Activated CD8-positive, alpha-beta memory T cell treated with anti-CD3 and anti-CD28 coated beads for 24 hours (primary cell): ENCODE results near the gene TBATA.
"Not testable (repeated sequence)": the region's sequence is repeated elsewhere in the genome, so short reads cannot be mapped to it uniquely, and the experiment has no call there.

ENCODE experiments used
- DNase-seq: peaks from one replicate; pipeline ENCODE4 v3.0.0-alpha.2; 2020

Gene TBATA

GRCh38 chr10:70777063-70777875 is 7.9 kb downstream of the TBATA start:
- DNase-seq = peak; percentile 42

- no peak for DNase-seq
Observed at GRCh38 chr10:70776455-70777005, 8.6 kb downstream of the TBATA start.

DNA sequence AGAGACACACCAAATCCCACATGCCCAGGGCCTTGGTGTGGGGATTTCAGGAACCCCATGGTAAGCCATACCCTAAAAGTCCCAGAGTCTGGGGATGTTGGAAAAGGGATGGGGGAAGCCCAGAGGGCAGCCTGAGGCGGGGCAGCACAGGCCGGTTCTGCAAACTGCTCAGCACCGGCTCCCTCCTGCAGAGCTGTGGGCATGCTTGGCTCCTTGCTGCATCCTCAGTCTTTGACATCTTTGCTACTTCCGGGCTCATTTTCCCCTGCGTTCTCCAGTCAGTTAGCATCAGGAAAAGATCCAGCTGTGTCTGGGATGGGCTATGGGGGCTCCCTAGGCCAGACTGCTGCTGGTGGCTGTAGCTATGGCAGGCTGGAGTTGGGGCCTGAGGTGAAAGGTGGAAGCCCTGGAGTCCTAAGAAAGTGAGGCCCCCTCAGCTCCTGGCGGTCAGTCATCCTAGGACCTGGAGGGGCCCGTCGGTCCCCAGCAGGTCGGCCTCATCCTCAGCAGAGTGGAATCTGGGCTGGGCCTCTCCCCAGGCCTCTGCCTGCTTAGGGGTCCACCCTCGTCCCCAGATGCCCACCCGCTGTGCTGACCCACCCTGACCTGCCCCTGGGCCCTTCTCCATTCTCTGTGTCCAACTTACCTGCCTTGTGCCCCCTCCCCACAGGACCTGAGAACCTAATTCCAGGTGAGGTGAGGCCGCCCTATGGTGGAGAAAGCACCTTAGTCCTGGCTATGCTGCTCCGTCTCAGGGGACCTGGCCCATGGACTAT is 9.3 kb downstream of the TBATA start:
- peak; percentile 46 for DNase-seq

DNA sequence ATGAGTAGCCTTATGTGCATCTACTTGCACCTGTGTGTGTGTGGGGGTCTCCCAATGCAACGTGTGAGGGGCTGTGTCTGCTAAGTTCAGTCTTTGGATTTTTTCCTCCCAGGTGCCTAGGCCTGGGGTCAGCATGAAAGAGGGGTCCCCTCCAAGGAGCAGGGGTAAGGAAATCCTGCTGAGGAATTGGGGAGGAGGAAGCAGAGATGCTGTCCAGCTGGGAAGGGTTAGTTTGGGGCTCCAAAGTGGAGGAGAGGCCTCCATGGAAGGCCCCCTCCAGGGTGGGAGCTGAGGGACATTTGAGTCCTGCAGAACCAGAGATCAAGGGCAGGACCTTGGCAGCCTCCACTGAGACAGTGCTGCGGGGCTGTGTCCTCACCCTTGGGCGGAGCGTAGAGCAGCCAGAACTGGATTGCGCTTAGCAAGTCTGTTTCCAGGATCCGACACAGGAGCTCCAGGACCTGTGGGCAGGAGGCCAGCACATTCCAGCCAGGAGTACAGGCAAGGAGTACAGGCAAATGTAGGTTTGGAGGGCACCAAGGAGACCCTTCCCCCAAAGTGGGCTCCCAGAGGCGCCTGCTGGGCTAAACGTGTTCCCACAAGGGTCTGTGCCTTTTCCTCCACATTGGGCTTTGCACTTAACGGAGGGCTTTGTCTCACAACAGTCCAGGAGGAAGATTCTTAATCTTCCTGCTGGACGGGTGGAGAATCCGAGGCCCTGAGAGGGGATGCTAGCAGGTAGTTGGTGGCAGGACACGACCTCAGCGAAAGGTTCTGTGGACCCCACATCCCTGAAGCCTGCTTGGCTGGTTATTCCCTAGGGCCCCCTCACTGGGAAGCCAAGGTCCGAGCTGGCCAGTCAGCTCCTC is 10.1 kb downstream of the TBATA start:
- no peak for DNase-seq

- DNase-seq = peak; percentile 43
Observed at GRCh38 chr10:70773965-70774809, 11.0 kb downstream of the TBATA start.

DNA sequence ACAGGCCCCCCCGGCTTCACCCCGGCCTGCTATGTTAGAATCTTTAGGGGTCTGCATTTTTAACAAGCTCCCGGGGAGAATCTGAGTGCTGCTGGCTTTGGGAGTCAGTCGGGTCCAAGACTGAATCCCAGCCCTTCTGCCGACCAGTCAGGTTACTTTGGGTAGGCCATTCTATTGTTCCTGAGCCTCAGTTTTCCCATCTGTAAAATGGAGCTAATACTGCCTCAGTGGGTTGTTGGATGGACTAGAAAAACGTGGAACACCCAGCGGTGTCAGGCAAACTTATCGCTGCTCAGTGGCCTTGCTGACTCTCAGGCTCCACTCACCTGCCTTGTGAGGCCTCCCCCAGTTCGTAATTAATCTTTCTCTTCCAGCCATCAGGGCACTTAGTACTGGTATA is 11.7 kb downstream of the TBATA start:
- no peak for DNase-seq

- peak; percentile 47 for DNase-seq
Observed at GRCh38 chr10:70772627-70773026, 12.6 kb downstream of the TBATA start.

DNA sequence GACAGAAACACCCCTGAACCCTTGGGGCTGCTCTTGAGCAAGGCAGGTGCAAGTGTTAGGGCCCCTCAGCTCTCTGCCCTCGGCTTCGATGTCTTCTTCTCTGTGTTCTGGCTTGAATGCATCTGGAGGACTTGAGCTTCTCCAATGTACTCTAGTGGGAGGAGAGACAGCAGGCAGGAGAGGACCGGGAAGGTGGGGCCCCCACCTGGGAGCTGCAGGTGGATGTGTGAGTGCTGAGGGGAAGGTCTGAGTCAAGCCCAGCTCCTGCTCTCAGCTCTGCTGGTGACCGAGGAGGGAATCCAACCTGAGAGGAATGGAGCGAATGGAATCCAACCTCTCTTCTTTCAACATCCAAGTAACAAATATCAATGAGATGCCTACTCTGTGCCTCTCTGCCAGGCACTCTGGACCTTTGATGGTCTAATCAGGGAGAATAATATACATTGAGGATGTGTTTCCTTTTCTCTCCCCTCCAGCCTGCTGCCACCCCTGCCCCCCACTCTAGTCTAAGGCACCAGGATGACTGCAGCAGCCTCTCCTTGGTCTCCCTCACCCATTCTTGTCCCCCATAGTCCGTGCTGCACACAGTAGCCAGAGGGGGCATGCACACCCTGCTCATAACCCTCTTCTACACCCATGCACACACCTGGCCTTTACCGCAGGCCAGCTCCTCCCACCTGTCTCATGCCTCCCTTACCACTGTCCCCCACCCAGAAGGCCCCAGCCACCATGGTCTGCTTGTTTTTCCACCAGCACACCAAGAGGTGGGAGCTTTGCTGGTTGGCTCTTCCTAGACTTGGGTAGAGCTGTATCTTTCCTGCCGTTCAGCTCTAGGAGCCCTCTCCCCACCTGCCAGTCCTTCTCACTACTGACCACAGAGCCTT is 13.6 kb downstream of the TBATA start:
- peak; percentile 47 for DNase-seq

GRCh38 chr10:70770516-70770915 is 14.7 kb downstream of the TBATA start:
- DNase-seq = not testable (repeated sequence)

GRCh38 chr10:70770001-70770400 is 15.2 kb downstream of the TBATA start:
- no peak for DNase-seq

- DNase-seq = no peak
Observed at GRCh38 chr10:70769121-70769520, 16.1 kb downstream of the TBATA start.

DNA sequence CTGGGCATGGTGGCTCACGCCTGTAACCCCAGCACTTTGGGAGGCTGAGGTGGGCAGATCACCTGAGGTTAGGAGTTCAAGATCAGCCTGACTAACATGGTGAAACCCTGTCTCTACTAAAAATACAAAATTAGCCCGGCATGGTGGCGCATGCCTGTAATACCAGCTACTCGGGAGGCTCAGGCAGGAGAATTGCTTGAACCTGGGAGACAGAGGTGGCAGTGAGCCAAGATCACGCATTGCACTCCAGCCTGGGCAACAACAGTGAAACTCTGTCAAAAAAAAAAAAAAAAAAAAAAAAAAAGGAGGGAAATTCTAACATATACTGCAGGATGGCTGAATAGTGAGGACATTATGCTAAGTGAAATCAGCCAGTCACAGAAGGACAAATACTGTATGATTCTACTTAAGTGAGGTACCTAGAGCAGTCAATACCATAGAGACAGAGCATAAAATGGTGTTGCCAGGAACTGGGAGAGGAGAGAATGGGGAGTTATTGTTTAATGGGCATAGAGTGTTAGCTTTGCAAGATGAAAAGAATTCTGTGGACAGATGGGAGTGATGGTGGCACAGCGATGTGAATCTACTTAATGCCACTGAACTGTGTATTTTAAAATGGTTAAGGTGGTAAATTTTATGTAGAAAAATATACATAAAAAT is 17.0 kb downstream of the TBATA start:
- DNase-seq = not testable (repeated sequence)

DNA sequence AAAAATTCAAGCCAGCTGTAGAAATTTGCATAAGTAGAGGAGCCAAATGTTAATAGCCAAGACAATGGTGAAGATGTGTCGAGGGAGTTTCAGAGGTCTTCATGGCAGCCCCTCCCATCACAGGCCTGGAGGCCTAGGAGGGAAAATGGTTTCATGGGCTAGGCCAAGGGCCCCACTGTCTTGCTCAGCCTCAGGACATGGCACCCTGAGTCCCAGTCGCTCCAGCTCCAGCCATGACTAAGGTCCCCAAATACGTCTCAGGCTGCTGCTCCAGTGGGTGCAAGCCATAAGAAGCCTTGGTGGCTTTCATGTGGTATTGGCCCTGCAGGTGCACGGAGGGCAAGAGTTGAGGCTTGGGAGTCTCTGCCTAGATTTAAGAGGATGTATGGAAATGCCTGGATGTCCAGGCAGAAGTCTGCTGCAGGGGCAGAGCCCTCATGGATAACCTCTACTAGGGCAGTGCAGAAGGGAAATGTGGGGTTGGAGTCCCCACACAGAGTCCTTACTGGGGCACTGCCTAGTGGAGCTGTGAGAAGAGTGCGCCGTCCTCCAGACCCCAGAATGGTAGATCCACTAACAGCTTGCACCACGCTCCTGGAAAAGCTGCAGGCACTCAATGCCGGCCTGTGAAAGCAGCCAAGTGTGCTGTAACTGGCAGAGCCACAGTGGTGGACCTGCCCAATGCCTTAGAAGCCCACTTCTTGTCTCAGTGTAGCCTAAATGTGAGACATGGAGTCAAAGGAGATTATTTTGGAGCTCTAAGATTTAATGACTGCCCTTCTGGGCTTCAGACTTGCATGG is 19.2 kb downstream of the TBATA start:
- no peak for DNase-seq

DNA sequence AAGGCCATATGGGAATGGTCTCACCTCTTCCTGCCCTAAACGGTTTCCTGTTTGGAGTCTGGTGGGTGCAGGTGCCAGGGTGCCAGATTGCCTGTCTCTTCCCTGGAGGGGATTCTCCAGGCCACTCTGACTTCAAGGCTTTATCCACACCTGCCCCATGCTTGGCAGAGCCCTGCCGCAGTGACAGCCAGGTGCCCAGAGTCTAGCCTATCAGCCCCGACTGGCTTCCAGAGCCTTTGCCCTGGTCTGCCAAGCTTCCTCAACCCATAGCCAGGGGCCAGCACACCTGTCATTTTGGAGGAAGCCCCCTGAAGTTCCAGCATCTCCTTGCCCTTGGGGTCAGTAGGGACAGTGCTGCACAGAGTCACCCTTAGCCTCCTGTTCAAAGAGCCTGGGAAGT is 21.6 kb downstream of the TBATA start:
- DNase-seq = no peak

DNA sequence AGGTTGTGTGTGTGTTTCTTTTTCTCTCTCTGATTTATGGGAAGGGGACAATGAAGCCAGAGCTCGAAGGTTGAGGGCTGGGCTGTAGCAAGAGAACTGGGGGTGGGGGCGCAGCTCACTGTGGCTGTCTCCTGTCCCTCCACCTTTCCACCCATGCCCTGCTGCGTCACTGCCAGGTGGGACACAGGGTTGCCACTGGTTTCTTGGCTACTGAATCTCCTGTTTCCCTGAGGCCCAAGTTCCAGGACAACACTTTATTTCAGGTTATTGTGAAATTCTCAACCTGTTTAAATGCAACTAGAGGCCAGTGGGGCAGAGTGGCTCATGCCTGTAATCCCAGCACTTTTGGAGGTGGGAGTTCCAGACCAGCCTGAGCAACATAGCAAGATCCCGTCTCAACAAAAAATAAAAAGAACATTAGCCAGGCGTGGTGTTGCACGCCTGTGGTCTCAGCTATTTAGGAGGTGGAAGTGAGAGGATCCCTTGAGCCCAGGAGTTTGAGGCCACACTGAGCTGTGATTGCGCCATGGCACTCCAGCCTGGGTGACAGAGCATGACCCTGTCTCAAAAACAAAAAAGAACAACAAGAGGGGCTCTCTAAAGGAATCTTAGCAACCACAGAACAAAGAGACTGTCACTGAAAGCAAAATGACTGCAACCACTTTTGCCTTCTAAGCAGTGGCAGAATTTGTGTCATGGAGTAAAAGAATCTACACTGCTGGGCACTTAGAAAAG is 22.6 kb downstream of the TBATA start:
- DNase-seq = no peak

GRCh38 chr10:70761727-70762350 is 23.3 kb downstream of the TBATA start:
- DNase-seq = no peak

DNA sequence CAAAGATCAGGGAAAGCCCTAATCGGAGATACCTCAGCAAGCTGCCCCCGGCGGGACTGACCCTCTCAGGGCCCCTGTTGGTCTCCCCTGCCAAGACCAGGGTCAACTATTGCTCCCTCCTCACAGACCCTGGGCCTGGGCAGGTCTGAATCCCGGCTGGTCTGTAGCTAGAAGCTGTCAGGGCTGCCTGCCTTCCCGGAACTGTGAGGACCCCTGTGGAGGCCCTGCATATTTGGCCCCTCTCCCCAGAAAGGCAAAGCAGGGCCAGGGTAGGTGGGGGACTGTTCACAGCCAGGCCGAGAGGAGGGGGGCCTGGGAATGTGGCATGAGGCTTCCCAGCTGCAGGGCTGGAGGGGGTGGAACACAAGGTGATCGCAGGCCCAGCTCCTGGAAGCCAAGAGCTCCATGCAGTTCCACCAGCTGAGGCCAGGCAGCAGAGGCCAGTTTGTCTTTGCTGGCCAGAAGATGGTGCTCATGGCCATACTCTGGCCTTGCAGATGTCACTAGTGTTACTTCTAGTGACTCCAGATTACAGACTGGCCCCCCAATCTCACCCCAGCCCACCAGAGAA is 24.1 kb downstream of the TBATA start:
- DNase-seq = no peak

- no peak for DNase-seq
Observed at GRCh38 chr10:70760271-70760787, 24.8 kb downstream of the TBATA start.
